ENCODE results near the gene UBE2H. TPM values are rescaled to one million over a fixed set of nuclear protein-coding genes. Genes with fewer than 3 reads are reported as not detected.

Gene UBE2H
- total RNA-seq, 1 experiment from 2014 or later, result 42.3 TPM

DNA sequence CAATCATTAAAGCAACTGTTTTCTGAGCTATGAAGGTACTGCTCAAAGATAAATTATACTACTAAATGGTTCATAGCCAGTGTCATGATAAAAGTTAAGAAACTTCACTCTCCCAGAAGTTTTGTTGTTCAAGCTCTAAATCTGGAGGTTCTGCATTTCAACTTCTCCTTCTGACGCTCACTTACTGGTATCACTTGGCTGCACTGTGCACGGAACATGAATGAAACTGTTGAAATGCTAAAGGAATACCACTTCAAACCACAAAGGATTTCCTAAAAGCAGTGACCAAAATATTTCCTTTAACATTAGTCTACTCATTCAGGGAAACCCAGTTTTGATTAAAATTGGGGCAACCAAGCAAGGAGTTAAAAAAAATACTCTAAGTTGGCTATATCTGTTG lies 93.6 kb downstream of the UBE2H start:
- Histone ChIP-seq H3K36me3 (0 out of 2 replicates have a peak, but pooled peaks cover 7% of the 10 kb centered on the region), H3K27me3 (no peaks in the 10 kb centered on the region), H3K4me3 (no peak overlapping the region), H3K4me1 (no peaks in the 10 kb centered on the region), H3K27ac (no peak overlapping the region), H3K9me3 (replicated peaks) (no peaks in the 10 kb centered on the region)
- no peak for DNase-seq

- Histone ChIP-seq H3K9me3 (replicated peaks) (no peaks in the 10 kb centered on the region), H3K27me3 (no peaks in the 10 kb centered on the region), H3K4me1 (no peaks in the 10 kb centered on the region), H3K4me3 (no peak overlapping the region), H3K36me3 (0 out of 2 replicates have a peak, but pooled peaks cover 7% of the 10 kb centered on the region), H3K27ac (no peak overlapping the region)
- no peak for DNase-seq
Observed at GRCh38 chr7:129858490-129858889, 94.3 kb downstream of the UBE2H start.

DNA sequence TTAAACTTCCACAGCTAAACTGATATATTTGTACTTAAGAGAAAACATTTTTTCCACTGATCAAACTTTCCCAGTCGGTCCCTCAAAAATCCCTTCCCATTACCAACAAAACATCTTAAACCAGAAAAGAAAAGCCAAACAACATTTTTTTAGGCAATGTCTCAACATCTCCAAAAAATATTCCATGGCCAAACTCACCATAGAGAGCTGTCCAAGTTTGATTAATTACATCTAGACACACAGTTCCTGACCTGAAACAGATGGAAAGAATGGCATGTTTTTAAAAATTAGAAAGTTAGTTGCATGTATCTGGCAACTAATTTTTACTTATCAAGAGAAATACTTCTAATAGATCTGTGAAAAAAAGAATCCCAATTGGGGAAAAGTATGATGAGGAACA lies 95.4 kb downstream of the UBE2H start:
- H3K36me3 ChIP-seq, result 0 out of 2 replicates have a peak, but pooled peaks cover 7% of the 10 kb centered on the region
- H3K27ac ChIP-seq, result no peak overlapping the region
- DNase-seq, result no peak
- H3K4me3 ChIP-seq, result no peak overlapping the region
- H3K9me3 ChIP-seq (replicated peaks), result no peaks in the 10 kb centered on the region
- no peaks in the 10 kb centered on the region for H3K27me3 ChIP-seq
- no peaks in the 10 kb centered on the region for H3K4me1 ChIP-seq

DNA sequence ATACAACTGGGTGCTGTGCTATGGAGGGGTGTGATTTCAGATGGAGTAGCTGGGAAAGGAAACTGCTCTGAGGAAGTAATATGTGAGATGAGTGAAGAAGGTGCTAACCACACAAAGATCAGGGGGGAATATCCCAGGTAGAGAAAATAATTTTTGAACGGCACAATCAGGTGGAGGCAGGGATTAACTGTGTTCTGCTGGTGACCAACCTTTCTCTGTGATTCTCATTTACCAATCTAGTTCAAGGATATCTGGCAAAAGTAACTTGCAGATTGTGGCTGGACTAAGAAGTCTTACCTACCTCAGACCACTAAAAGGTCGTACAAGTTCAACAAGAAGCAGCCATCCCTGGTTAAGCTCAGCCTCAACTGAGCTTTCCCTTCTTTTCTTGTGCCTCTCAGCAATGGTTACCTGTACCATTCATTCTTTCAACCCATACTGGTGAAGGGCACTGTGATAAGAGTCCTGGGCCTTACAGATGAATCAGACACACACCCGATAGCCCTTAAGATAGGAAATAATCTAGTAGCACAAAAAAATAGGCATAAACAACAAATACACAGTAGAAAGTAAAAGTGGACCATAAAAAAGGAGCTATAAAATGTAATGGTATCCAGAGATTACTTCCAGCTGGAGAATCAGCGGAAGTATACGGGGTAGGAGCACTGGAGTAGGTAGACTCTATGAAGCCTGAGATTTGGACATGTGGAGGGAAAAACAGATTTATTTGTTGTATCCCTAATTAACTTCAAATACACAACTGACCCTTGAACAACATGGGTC lies 96.6 kb downstream of the UBE2H start:
- H3K4me3 ChIP-seq, result no peak overlapping the region
- no peak overlapping the region for H3K27ac ChIP-seq
- no peaks in the 10 kb centered on the region for H3K9me3 ChIP-seq (replicated peaks)
- 0 out of 2 replicates have a peak, but pooled peaks cover 7% of the 10 kb centered on the region for H3K36me3 ChIP-seq
- no peaks in the 10 kb centered on the region for H3K4me1 ChIP-seq
- no peaks in the 10 kb centered on the region for H3K27me3 ChIP-seq
- no peak for DNase-seq

DNA sequence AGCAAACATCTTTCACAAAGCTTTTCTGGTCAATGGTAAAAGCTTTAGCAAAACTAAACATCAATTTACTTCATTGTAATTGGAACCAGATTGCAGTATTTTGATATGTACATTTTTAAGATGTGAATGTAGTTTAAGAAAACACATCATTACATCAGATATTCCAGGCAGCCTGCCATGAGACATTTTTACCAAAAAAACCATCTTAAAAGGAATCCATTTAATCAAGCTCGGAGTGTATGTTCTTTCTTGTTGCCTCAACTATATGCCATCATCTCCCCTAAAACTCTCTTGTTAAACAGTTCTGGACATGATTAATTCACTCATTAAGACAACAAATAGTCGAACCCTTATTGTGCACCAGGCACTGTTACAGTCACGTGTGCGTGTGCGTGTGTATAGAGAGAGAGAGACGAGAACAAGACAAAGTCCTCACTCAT lies 97.5 kb downstream of the UBE2H start:
- H3K4me1 ChIP-seq, result no peaks in the 10 kb centered on the region
- no peak overlapping the region for H3K4me3 ChIP-seq
- H3K27ac ChIP-seq, result no peak overlapping the region

GRCh38 chr7:129854401-129854800 lies 98.4 kb downstream of the UBE2H start:
- no peaks in the 10 kb centered on the region for H3K9me3 ChIP-seq (replicated peaks)
- no peaks in the 10 kb centered on the region for H3K4me1 ChIP-seq
- H3K36me3 ChIP-seq, result 0 out of 2 replicates have a peak, but pooled peaks cover 7% of the 10 kb centered on the region
- no peaks in the 10 kb centered on the region for H3K27me3 ChIP-seq
- DNase-seq, result no peak
- H3K27ac ChIP-seq, result no peak overlapping the region
- no peak overlapping the region for H3K4me3 ChIP-seq

More for the DNA sequence above, 97.5 kb downstream of the UBE2H start:
- H3K27me3 ChIP-seq, result no peaks in the 10 kb centered on the region
- DNase-seq, result no peak
- H3K36me3 ChIP-seq, result 0 out of 2 replicates have a peak, but pooled peaks cover 7% of the 10 kb centered on the region
- H3K9me3 ChIP-seq (replicated peaks), result no peaks in the 10 kb centered on the region

DNA sequence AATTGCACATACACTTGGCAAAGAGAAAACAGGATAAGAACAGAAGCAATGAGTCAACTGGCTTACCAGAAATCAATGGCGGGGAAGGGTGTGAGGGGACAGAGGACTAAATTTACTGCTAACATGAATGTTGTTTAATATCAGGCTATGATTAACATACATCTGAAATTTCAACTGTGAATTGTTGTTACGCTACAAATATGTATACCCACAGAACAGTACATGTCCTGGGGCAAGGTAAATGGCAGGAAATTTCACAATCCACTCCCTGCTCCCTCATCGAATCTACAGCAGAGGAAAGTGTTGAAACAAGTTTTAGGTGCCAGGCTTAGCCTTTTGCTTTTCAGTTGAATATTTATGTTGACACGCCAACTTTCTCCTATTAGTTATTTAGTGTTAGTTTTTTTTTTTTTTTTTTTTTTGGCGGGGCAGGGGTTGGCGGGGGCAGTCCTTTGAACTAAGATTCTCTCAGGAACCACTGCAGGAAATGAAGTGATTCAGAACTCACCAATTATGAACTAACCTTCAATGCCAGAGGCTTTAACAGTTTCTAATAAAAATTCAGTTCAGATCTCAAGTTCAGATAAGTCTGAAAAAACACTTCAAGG lies 99.0 kb downstream of the UBE2H start:
- no peak for DNase-seq
- H3K27ac ChIP-seq, result no peak overlapping the region
- no peaks in the 10 kb centered on the region for H3K27me3 ChIP-seq

DNA sequence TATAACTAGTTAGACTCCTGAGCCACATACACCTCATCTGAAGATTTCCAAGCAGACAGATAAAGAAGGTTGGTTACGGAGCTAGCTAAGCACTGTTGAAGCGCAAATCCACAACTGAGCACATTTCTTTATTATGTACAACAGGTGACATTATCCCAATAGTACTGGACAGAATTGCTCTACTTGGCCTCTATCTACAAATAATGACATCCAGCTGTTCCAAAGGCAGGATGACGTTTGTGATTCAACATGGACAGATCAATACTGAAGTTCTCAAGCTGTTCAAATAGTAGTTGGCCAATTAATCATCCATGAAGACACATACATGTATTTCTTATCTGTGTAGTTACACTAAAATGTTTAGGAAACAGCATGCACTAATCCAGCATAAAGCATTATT lies 101.0 kb downstream of the UBE2H start:
- Histone ChIP-seq H3K36me3 (0 out of 2 replicates have a peak, but pooled peaks cover 5% of the 10 kb centered on the region), H3K4me3 (no peak overlapping the region), H3K4me1 (peaks cover 13% of the 10 kb centered on the region), H3K9me3 (replicated peaks) (no peaks in the 10 kb centered on the region), H3K27me3 (no peaks in the 10 kb centered on the region), H3K27ac (no peak overlapping the region)
- no peak for DNase-seq

More for the DNA sequence above, 99.0 kb downstream of the UBE2H start:
- Histone ChIP-seq H3K4me1 (peaks cover 2% of the 10 kb centered on the region; the same call in 1 of the 2 replicates), H3K9me3 (replicated peaks) (no peaks in the 10 kb centered on the region), H3K4me3 (no peak overlapping the region), H3K36me3 (0 out of 2 replicates have a peak, but pooled peaks cover 7% of the 10 kb centered on the region)

DNA sequence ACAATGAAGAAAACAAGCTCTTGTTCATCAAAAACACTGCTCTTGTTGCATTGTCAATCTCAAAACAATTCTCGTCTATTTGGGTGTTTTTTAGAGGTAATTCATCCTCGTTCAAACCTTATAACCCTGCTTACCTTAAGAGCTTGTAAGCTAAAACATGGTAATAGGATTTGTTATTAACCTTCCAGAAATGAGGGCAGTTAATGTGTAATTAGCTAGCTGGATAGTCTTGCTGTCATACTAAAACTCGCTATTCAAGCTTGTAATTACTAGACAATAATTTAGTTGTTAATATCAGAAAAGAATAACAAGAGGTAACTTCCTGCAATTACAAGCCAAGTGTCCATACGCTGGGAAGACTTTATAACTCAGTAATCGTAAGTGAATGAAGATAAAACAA lies 101.6 kb downstream of the UBE2H start:
- 0 out of 2 replicates have a peak, but pooled peaks cover 5% of the 10 kb centered on the region for H3K36me3 ChIP-seq
- no peaks in the 10 kb centered on the region for H3K9me3 ChIP-seq (replicated peaks)
- H3K4me3 ChIP-seq, result no peak overlapping the region
- no peak for DNase-seq
- H3K4me1 ChIP-seq, result peaks cover 17% of the 10 kb centered on the region
- no peaks in the 10 kb centered on the region for H3K27me3 ChIP-seq
- no peak overlapping the region for H3K27ac ChIP-seq

GRCh38 chr7:129848436-129848835 lies 104.3 kb downstream of the UBE2H start:
- DNase-seq, result peak in 1 of 2 experiments; percentile 51
- H3K27me3 ChIP-seq, result no peaks in the 10 kb centered on the region
- H3K4me3 ChIP-seq, result no peak overlapping the region
- peaks cover 27% of the 10 kb centered on the region for H3K4me1 ChIP-seq
- H3K36me3 ChIP-seq, result no peaks in the 10 kb centered on the region
- no peaks in the 10 kb centered on the region for H3K9me3 ChIP-seq (replicated peaks)
- H3K27ac ChIP-seq, result peak overlapping the region; percentile 41

DNA sequence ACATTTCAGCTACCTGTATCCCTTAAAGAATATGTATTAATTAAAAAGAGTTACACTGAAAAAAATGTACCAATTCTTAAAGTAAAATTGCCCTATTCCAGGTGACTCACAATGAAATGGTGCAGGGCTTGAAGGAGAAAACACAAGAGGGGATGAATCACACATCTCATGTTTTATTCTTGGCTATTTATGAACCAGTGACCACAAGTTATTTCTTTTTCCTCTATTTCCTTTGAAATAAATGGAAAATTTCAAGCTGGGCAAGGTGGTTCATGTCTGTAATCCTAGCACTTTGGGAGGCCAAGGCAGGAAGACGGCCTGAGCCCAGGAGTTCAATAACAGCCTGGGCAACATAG lies 106.8 kb downstream of the UBE2H start:
- Histone ChIP-seq H3K36me3 (no peaks in the 10 kb centered on the region), H3K9me3 (replicated peaks) (no peaks in the 10 kb centered on the region), H3K27ac (peak overlapping the region; percentile 10; the same call in 1 of the 2 replicates), H3K4me1 (peaks cover 27% of the 10 kb centered on the region), H3K4me3 (no peak overlapping the region), H3K27me3 (no peaks in the 10 kb centered on the region)
- DNase-seq, result no peak

- Histone ChIP-seq H3K9me3 (replicated peaks) (no peaks in the 10 kb centered on the region), H3K27ac (peak overlapping the region; percentile 10; the same call in 1 of the 2 replicates), H3K4me1 (peaks cover 27% of the 10 kb centered on the region), H3K36me3 (no peaks in the 10 kb centered on the region), H3K27me3 (no peaks in the 10 kb centered on the region), H3K4me3 (no peak overlapping the region)
- peak in 1 of 2 experiments; percentile 42 for DNase-seq
Observed at GRCh38 chr7:129845178-129845971, 107.4 kb downstream of the UBE2H start.

- no peaks in the 10 kb centered on the region for H3K36me3 ChIP-seq
- DNase-seq, result no peak
- no peaks in the 10 kb centered on the region for H3K27me3 ChIP-seq
- H3K9me3 ChIP-seq (replicated peaks), result no peaks in the 10 kb centered on the region
- H3K4me3 ChIP-seq, result no peak overlapping the region
- peaks cover 27% of the 10 kb centered on the region for H3K4me1 ChIP-seq
- H3K27ac ChIP-seq, result no peak overlapping the region
Observed at GRCh38 chr7:129843978-129844840, 108.6 kb downstream of the UBE2H start.

GRCh38 chr7:129843365-129843898 lies 109.3 kb downstream of the UBE2H start:
- Histone ChIP-seq H3K9me3 (replicated peaks) (no peaks in the 10 kb centered on the region), H3K27me3 (no peaks in the 10 kb centered on the region), H3K4me3 (no peak overlapping the region), H3K36me3 (peaks cover 2% of the 10 kb centered on the region; the same call in 1 of the 2 replicates), H3K27ac (no peak overlapping the region), H3K4me1 (peaks cover 22% of the 10 kb centered on the region)
- DNase-seq, result no peak

Data from SJCRH30 (cell line).